ENCODE measurements around the gene DHX8. TPM values are rescaled to one million over a fixed set of nuclear protein-coding genes. Genes with fewer than 3 reads are reported as not detected.

Gene DHX8
- total RNA-seq, 1 donor from 2014 or later = 44.2 TPM

DNA sequence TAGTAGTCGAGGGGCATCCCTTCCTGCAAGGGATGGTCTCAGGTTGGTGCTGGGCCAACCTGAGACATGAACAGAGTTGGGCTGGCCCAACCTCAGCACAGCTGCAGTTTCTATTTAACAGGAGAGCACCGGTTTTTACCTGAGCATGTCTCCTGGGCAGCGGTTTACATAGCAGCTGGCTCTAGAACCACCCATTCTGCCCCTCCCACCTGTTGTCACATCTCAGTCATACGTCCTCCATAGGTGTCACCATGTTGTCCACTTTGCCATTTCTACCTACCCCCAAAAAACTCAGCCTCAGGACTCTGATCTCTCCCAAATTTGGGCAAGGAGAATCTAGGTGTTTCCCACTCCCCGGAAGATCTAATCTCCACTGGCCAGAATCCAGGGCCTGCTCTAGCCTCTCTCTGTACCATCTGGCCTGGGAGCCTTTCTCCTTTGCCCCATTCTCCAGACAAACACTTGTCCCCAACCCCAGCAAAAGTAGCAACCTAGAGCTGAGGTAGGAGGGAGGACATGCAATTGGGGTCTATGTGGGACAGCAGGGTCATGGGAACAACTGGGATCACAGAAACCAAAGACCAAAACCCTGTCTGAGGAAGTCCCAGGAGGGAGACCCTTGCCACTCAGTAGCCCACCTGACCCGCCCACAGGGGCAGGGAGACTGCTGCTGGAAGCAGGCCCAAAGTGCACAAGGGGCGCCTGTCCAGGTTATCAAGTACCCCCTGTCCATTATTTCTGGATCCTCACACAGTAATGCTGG is 43.3 kb downstream of the DHX8 start:
- no peak for DNase-seq

DNA sequence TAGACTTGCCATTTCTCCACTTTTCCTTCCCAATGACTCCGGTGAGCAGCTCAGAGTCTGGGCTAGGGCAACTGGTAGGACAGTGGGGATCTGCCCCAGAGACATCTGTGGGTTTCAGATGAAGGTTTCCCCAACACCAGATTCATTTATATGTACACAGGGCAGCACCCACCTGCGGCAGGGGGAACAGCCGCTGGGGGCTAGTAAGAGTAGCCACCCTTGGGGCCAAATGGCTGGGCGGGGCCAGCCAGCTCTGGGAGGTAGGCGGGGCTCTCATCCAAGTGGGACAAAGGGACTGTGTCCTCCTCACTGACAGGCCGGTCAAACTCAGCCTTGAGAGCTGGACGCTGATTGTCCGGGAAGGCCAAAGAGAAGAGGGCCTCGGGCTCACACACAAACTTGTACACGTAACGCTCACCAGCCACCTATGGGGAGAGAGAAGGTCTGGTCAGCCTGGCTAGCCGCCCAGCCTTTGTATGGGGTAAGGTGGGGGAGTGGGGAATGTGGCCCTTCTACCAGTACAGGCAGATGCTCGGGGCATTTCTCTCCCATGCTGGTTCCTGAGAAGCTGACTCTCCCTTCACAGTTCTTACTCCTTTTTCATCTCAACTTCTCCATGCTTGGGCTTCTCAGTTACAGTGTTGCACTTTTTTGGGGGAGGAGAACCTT is 44.7 kb downstream of the DHX8 start:
- no peak for DNase-seq

DNA sequence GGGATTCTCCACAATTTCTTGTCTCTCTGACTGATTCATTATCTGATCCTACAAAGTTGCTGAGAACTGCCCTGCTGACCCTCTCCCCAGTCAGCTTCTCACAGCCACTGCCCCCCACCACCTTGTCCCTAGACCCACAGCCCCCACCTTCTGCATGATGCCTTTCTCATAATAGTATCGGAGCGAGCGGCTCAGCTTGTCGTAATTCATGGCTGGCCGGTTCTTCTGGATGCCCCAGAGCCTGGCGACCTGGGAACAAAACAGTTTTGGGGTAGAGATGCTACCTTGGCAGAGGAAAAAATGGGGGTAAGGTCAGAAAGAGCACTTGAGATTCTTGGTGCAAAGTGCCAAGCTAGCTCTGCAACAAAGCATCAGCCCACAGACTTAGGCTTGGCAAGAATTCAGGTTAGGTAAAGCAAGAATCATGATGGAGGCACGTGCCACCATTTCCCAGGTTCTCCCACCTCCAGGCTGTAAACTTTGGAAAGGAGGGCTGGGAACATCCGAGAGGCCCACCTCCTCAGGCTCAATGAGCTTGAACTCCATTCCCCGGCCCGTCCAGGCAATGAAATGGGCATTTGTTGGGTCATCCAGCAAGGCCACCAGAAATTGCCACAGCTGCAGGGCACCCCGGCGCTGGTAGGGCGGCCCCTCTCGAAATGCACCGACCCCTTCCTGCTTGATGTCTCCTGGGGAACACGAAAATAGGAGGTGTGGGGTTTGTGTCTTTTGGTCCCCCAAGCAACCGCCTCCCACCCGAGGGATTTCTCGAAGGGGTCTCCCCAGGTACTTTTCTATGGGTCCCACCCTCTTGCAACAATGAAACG is 45.4 kb downstream of the DHX8 start:
- DNase-seq = no peak

DNA sequence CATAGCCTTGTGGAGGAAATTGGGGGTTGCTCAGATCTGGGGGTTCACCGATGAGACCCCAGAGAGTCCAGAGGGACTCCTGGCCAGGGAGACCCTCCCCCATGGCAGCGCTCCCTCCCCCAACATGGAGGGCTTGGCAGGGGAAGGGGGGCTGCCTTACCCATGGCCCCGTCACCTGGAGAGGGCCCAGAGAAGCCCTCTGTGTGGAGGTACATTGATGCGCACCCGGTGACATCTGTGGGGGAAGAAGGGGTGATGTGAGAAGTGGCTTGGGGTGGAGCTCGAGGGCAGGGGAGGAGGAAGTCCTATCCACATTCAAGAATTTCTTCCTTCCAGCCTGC is 46.1 kb downstream of the DHX8 start:
- no peak for DNase-seq

DNA sequence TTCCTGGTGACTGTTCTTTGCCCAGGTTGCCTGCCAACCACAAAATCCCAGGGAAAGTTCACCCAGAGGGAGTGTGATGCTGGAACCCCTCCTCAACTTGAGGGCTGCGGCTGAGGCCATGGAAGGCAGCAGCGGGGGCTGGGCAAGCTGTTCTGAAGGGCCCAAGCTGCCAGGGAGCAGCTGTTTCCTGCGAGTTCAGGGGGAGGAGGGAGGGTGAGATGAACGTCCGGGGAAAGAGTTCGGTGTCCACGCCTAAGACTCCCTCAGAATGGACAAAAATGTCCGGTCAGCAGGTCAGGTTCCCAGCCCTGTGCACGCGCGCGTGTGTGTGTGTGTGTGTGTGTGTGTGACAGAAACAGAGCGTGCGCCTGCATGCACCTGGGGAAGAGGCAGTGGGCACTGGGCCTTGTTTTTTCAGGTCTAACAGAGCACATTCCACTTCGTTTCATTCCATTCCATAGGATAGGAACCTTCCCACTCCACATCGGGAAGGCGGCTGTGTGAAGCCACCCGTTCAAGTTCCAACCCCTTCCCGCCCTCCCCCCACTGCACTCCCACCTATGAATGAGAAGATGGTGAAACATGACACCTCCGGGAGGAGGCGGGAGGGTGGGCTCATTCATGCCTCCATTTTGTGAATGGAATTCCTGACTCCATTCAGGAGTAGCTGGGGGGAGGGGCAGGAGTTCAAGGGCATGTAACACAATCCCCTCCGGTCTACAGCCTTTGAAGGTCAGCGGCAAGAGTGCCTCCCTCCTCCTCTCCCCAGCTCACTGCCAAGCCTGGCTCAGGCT is 46.7 kb downstream of the DHX8 start:
- peak; percentile 92 for DNase-seq

DNA sequence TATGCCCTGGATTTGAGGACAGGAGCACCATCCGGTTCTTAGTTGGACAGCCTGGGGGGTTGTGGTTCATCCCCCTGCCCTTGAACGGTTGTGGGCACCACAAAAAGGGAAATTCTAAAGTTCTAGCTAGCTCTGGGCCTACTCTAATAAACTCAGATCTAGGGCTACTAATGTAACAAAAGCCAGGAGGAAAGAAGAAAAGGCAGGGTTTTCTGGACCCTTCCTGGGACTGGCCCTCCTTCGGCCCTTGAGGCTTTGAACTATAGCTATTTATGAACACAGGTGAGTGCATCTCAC is 47.3 kb downstream of the DHX8 start:
- DNase-seq = no peak

DNA sequence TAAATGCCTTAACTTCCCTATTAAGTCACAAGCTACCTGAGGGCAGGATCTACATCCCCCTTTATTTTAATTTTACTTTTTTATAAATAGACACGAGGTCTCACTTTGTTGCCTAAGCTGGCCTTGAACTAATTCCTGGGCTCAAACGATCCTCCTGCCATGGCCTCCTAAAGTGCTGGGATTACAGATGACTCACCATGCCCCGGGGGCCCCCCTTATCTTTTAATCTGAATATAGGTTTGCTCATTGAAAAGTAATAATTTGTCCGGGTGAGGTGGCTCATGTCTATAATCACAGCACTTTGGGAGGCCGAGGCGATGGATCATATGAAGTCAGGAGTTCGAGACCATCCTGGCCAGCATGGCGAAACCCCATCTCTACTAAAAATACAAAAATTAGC is 48.2 kb downstream of the DHX8 start:
- no peak for DNase-seq

DNA sequence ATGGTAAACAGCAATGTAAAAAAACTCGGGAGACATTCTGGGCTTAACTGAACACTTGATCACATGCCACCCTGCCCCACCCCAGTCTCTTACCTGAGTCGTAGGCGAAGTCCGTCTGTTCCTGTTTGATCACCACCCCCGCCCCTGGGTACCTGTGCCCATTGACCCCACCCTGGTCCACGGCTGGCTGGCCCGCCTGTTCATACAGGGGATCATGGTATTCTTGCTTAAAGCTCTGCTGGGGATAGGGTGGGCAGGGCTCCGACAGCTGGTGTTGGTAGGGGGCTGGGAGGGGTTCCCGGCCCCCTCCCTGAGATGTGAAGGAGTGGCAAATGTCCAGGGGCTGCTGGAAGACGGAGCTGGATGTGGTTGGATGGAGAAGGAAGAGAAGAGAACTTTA is 48.8 kb downstream of the DHX8 start:
- no peak for DNase-seq

DNA sequence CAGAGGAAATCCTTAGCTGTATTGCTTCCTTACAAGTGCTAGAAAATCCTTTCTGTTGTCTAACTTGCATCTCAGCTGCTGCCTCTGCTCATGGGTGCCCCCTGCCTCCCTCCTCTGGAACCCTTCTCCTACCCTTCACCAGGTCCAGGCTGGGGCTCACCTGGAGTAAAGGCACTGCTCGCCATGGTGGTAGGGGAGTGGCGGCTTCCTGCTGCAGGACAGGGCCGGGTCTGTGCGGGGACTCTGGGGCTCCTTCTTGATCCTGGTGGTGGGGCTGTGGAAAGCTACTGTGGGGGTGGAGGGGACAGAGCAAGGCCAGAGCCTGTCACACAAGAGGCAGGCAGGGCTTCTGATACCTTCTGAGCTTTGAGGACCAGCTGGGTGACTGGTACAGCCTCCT is 49.9 kb downstream of the DHX8 start:
- no peak for DNase-seq

DNA sequence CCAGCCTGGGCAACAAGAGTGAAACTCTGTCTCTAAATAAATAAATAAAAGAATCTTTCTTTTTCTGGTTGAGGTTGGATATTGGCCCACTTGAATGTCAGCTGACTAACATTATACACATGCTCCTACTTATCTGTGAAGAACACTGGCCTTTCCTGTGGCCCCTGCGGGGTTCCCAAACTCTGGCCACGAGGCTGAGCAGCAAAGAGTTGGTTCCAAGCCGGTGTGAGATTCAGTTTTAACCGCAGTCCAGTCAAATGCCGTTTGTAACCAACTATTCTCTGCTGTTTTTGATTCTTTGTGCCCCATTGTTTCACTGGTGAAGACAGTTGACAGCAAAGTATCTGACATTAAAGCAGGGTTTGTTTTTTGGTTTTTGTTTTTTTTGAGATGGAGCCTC is 51.1 kb downstream of the DHX8 start:
- DNase-seq = no peak

DNA sequence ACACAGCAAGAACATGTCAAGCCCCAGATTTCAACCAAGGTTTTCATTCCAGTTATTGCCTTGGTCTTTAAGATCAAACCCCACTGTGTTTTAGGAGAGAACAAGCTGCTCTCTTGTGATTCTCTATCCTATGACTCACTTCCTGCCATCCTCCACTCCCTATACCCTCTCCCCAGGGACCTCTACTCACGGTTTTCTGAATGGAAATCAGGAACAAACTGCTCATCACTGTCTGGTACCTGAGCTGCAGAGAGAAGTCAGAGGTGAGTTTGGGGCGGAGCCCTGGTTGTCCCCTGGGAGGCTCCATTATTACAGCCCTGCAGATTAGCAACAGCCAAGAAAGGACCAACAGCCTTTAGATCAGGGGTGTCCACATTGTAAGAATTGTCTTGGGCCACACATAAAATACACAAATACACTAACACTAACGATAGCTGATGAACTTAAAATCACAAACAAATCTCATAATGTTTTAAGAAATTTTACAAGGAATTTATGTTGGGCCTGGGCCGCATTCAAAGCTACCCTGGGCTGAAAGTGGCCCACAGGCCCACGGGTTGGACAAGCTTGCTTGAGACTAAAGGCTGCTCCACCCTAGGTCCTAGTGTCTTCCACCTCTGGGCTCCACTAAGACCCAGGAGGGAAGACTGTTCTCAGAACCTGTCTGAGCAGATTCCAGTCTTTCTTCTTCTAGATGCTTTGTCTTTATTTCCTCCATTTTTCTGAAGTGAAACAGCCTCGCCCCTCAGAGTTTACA is 52.6 kb downstream of the DHX8 start:
- peak; percentile 23 for DNase-seq

DNA sequence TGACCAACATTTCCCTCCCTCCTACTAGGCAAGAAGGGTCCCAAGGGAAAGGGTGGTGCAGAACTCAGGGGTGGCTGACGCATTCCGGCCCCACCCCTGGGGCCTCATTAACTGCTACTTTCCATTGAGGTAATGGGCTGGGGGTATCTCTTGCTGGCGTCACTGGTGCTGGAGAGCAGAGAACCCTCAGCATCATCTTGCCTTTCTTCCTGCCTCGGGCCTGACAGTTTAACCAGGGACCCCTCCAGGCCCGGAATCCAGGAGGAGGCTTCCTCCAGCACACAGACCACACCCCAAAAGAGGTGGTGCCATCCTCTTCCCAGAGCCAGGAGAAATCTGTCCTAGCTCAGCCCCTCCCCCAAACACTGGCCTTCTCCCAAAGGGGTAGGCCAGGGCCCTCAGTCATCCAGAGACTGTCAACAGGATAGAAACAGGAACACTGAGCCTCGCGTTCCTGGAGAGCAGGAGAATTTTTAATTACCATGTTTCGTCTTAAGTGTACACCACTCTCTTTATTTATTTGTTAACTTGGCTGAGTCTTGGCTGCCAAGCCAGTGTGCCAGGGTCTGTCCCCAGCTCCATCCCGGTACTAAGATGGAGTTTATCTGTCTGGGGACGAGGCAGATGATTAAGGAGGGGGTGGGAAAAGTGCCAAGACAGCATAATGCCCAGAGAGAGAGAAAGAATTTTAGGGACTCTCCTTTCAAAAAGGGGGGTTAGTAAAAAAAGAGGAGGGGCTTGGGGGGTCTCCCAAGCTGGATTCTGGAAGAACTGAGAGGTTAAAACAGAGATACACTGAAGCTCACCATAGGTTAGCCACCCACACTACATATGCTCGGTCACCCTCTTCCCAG is 57.3 kb downstream of the DHX8 start:
- no peak for DNase-seq

DNA sequence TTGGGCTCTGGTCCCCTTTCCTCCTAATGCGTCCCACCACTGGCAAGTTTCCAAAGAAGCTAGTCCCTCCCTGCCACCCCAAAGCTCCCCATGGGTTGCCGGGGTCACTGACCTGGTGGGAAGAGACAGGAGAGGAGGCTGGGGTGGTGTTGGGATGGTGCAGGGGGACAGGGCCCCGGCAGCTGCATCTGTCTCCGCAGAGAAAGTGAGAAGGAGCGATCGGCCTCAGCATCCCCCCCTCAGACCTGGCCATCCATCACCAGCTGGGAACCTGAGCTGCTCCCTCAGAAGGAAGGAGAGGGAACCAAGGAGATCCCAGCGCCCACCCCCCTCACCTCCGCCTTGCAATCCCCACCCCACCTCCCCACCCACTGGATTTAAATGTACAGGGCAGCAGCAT is 59.1 kb downstream of the DHX8 start:
- DNase-seq = no peak

DNA sequence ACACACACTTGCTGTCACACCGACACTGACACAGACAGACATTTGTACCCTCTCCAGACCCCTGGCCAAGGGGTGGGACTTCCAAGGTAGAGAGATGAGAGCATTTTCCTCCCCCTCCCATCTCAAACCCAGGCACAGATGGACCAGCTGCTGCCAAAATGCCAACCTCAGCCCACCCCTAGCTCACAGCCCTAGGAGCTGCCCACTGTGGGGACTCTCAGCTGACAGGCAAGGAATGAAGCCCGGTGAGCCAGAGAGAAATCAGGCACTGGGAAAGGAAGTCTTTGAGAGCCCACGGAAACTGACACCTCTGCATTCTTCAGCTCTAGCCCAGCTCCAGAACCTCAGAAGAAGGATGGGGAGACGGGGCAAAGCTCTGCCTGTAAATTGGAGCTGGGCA is 59.5 kb downstream of the DHX8 start:
- no peak for DNase-seq

DNA sequence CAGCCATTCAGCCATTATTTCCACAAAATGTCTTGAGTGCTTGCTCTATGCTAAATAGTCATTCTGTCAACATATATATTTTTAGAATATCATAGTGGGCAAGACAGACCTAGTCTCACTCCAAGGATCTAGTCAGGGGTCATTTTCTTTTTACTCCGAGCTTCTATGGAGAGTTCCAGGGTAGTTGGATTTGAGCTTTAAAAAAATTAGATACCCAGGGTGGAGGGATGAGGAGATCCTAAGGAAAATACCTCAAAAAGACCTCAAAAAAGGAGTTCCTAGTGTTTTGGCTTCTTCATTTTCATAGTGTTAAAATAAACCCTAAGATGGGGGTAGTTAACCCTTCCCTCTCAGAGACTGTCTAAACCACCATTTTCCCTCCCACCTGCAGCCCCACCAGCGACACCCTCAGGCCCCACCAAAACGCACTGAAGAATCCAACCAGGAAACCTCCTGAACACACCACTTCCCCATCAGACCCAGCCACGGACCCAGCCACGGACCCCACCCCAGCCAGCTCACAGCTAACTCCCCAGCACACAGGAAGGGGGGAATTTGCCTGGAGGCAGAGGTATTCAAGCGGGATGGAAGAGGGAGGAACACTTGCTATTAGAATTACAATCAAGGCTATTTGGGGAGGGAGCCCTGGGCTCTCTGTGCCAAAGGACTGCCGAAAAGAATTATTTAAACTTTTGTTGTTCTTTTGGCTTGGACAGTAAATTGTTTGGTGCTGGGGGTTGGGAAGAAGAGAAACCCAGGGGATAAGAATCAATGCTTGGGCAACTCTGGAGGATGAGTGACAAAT is 60.2 kb downstream of the DHX8 start:
- DNase-seq = no peak

DNA sequence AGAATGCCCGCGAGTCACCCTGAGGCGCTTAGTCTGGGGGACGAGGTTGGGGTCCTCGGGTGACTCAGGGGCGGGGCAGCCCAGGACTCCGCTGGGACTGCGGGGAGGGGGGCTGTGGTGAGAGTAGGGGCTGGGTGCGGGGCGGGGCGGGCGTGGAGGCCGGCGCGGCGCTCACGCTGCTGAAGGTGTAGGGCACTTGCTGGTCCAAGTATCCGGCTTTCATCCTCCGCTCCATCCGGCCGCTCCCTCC is 61.5 kb downstream of the DHX8 start:
- no peak for DNase-seq

DNA sequence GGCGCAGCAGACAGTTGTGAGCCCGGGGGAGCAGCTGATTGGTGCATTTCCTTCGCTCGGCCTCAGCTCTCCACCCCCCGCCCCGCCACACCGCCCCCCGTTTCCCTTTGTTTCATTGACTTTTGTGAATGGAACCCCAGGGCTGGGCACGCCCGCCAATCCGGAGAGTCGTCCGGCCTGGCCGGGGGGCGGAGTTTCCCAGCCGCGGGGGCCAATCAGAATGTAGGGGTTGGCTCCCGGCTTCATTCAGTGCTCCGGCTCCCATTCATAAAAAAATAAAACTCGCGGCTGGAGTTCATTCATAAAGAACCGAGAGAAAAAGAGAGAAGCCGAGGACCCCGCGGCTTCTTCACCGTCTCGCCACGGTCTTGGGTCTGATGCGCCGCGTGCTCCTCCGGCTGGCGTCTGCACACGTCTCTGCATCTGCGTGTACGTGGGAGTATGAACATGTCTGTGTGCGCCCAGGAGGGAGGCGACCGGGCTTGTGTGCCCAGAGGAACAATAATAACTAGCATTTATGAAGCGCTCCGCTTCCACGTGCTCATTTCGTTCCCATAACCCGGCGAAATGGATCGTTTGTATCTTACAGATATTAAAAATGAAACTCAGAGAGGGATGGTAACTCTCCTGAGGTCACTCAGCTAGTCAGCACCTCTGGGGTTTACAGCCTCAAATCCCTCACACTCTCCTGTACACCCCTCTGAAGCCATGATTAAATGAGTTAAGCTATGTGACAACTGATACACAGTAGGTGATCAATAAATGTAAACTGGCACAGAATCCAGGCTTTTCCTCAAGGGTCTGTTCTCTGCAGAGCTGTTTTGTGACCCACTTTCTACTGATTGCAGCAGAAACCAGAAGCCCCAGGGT is 62.8 kb downstream of the DHX8 start, which contains the start of gene ETV4:
TSS of gene ETV4 (minus strand) at position 22 of the 870 bp plus-strand sequence. CDS start 723 bp downstream, outside the sequence.
- peak; percentile 93 for DNase-seq

DNA sequence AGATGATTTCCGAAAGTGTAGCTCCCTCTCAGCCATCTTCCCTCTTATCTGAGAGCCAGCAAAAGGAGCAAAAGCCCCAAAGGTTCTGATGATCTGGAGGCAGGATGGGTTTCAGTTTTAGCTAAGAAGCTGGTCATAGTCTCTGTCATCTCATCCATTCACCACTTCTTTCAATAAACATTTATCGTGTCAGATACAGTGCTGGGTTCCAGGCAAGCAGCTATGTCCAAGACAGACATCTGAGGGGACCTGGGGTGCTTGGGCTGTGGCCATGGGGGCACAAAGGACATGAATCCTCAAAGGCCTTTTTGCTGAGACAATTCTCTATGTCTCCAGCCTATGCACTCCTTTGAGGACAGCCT is 63.4 kb downstream of the DHX8 start:
- no peak for DNase-seq

DNA sequence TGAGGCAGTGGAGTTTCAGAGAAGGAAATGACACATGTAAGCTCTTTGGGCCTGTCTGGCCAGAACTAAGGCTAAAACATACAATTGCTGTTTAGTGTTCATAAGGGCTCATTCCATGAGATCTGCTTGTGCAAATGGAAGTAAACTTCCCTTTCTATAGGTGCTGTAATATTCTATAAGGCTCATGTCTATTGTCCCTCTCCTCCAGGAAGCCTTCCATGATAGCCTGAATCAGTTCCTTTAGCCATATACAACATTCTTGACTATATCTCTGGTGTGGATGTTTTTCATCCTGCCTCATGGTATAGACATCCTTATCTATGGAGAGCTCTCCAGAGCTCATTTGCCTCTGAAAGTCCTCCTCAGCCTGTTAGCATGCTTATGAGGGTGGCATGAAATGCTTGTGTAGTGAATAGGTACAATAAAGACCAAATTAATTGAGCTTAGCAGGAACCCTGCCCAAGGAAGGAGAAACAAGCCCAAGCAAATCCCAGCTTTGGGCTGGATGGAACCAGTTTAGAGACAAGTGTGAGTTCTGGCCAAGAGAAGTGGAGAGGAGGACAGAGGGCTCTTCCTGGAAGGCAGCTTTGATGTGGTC is 64.0 kb downstream of the DHX8 start:
- DNase-seq = no peak
